ENCODE measurements around the gene VPS45. TPM values are rescaled to one million over a fixed set of nuclear protein-coding genes. Genes with fewer than 3 reads are reported as not detected.
"Not testable (repeated sequence)": the region's sequence is repeated elsewhere in the genome, so short reads cannot be mapped to it uniquely, and the experiment has no call there.

VPS45 gene
- total RNA-seq, 1 donor from 2014 or later: 34.0 TPM

- Histone ChIP-seq H2AFZ (ENCODE audit: low read depth, low read length) (no peak overlapping the region), H3K9me3 (ENCODE audit: insufficient read depth, low read depth, low read length) (no peaks in the 10 kb centered on the region), H3K36me3 (ENCODE audit: insufficient read depth, low read length) (no peaks in the 10 kb centered on the region), H3K4me2 (ENCODE audit: low read length) (no peak overlapping the region), H3K27ac (ENCODE audit: low read depth, low read length) (no peak overlapping the region), H3K79me2 (ENCODE audit: insufficient read depth, low read length) (no peaks in the 10 kb centered on the region), H4K20me1 (ENCODE audit: insufficient read depth, low read length) (no peaks in the 10 kb centered on the region), H3K4me1 (ENCODE audit: insufficient read depth, low read length) (no peaks in the 10 kb centered on the region), H3K9ac (ENCODE audit: low read length) (no peak overlapping the region), H3K4me3 (ENCODE audit: insufficient read depth, low read depth, low read length) (no peak overlapping the region), H3K27me3 (ENCODE audit: insufficient read depth, low read length) (no peaks in the 10 kb centered on the region)
- TF ChIP-seq, protein P1, sequence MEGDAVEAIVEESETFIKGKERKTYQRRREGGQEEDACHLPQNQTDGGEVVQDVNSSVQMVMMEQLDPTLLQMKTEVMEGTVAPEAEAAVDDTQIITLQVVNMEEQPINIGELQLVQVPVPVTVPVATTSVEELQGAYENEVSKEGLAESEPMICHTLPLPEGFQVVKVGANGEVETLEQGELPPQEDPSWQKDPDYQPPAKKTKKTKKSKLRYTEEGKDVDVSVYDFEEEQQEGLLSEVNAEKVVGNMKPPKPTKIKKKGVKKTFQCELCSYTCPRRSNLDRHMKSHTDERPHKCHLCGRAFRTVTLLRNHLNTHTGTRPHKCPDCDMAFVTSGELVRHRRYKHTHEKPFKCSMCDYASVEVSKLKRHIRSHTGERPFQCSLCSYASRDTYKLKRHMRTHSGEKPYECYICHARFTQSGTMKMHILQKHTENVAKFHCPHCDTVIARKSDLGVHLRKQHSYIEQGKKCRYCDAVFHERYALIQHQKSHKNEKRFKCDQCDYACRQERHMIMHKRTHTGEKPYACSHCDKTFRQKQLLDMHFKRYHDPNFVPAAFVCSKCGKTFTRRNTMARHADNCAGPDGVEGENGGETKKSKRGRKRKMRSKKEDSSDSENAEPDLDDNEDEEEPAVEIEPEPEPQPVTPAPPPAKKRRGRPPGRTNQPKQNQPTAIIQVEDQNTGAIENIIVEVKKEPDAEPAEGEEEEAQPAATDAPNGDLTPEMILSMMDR (IDR thresholded peaks at IDR 0.05; ENCODE audit: insufficient read depth, low read depth, low read length): no peak
- no peak for TF ChIP-seq EZH2 (IDR thresholded peaks at IDR 0.05; ENCODE audit: insufficient read depth, low read length)
- DNase-seq (ENCODE audit: low read depth) (no peak), FAIRE-seq (no peak)
- no peaks in the 10 kb centered on the region for H3K36me3 Mint-ChIP-seq (ENCODE audit: low read depth, unreplicated experiment)
- no peak overlapping the region for H3K27ac Mint-ChIP-seq (ENCODE audit: unreplicated experiment)
- H3K27me3 Mint-ChIP-seq (ENCODE audit: low read depth, unreplicated experiment): no peaks in the 10 kb centered on the region
- peaks cover 2% of the 10 kb centered on the region for H3K4me1 Mint-ChIP-seq (ENCODE audit: low read depth, unreplicated experiment)
- no peaks in the 10 kb centered on the region for H3K9me3 Mint-ChIP-seq (ENCODE audit: unreplicated experiment)
- no peak overlapping the region for H3K4me3 Mint-ChIP-seq (ENCODE audit: unreplicated experiment)
Observed at GRCh38 chr1:150049926-150050325, 17.6 kb upstream of the VPS45 start.

DNA sequence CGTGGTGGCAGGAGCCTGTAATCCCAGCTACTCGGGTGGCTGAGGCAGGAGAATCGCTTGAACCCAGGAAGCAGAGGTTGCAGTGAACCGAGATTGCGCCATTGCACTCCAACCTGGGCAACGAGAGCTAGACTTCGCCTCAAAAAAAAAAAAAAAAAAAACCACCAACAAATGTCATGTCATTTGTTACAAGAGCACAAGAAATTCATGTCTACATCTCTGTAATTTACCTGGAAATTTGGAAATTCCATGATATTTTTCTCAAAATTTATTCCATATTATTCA, 16.5 kb upstream of the VPS45 start:
- Mint-ChIP-seq H3K36me3 (ENCODE audit: low read depth, unreplicated experiment) (no peaks in the 10 kb centered on the region), H3K27ac (ENCODE audit: unreplicated experiment) (no peak overlapping the region), H3K4me1 (ENCODE audit: low read depth, unreplicated experiment) (peaks cover 2% of the 10 kb centered on the region), H3K27me3 (ENCODE audit: low read depth, unreplicated experiment) (no peaks in the 10 kb centered on the region), H3K4me3 (ENCODE audit: unreplicated experiment) (no peak overlapping the region), H3K9me3 (ENCODE audit: unreplicated experiment) (no peaks in the 10 kb centered on the region)
- TF ChIP-seq, protein P1 (IDR thresholded peaks at IDR 0.05; ENCODE audit: insufficient read depth, low read depth, low read length): no peak
- TF ChIP-seq EZH2 (IDR thresholded peaks at IDR 0.05; ENCODE audit: insufficient read depth, low read length): no peak
- FAIRE-seq (no peak), DNase-seq (ENCODE audit: low read depth) (no peak)
- Histone ChIP-seq H3K4me2 (ENCODE audit: low read length) (no peak overlapping the region), H3K27me3 (ENCODE audit: insufficient read depth, low read length) (no peaks in the 10 kb centered on the region), H3K9me3 (ENCODE audit: insufficient read depth, low read depth, low read length) (no peaks in the 10 kb centered on the region), H3K4me1 (ENCODE audit: insufficient read depth, low read length) (no peaks in the 10 kb centered on the region), H3K27ac (ENCODE audit: low read depth, low read length) (no peak overlapping the region), H2AFZ (ENCODE audit: low read depth, low read length) (no peak overlapping the region), H3K4me3 (ENCODE audit: insufficient read depth, low read depth, low read length) (no peak overlapping the region), H3K36me3 (ENCODE audit: insufficient read depth, low read length) (no peaks in the 10 kb centered on the region), H4K20me1 (ENCODE audit: insufficient read depth, low read length) (no peaks in the 10 kb centered on the region), H3K9ac (ENCODE audit: low read length) (no peak overlapping the region), H3K79me2 (ENCODE audit: insufficient read depth, low read length) (no peaks in the 10 kb centered on the region)

DNA sequence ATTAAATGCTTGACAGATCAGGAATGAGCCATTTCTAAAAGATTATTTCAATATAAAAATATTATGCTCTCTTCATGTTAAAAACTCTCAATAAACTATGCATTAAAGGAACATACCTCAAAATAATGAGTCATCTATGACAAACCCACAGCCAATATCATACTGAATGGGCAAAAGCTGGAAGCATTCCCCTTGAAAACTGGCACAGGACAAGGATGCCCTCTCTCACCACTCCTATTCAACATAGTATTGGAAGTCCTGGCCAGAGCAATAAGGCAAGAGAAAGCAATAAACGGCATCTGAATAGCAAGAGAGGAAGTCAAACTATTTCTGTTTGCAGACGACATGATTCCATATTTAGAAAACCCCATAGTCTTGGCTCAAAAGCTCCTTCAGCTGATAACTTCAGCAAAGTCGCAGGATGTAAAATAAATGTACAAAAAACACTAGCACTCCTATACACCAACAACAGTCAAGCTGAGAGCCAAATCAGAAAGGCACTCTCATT, 15.6 kb upstream of the VPS45 start:
- not testable (repeated sequence) for H3K27me3 ChIP-seq (ENCODE audit: insufficient read depth, low read length); H3K9ac ChIP-seq (ENCODE audit: low read length); H3K4me1 Mint-ChIP-seq (ENCODE audit: low read depth, unreplicated experiment); H3K4me1 ChIP-seq (ENCODE audit: insufficient read depth, low read length); H3K79me2 ChIP-seq (ENCODE audit: insufficient read depth, low read length); H3K4me3 ChIP-seq (ENCODE audit: insufficient read depth, low read depth, low read length); H4K20me1 ChIP-seq (ENCODE audit: insufficient read depth, low read length); H3K27ac Mint-ChIP-seq (ENCODE audit: unreplicated experiment); H3K9me3 ChIP-seq (ENCODE audit: insufficient read depth, low read depth, low read length); H3K36me3 Mint-ChIP-seq (ENCODE audit: low read depth, unreplicated experiment); H3K36me3 ChIP-seq (ENCODE audit: insufficient read depth, low read length); DNase-seq (ENCODE audit: low read depth); FAIRE-seq; H3K27me3 Mint-ChIP-seq (ENCODE audit: low read depth, unreplicated experiment); H2AFZ ChIP-seq (ENCODE audit: low read depth, low read length); H3K9me3 Mint-ChIP-seq (ENCODE audit: unreplicated experiment); H3K4me3 Mint-ChIP-seq (ENCODE audit: unreplicated experiment); H3K27ac ChIP-seq (ENCODE audit: low read depth, low read length)
- peak overlapping the region; percentile 11 for H3K4me2 ChIP-seq (ENCODE audit: low read length)
